SK-N-SH treated with all-trans-retinoic acid at 6 μM for 48 hours (cell line): ENCODE results near the gene HEATR1.
A peak's percentile ranks its signal among the peaks of the same experiment; 100 is the strongest.

Experiments
- ATAC-seq: fragments of 200-7000 bp; cut with Tn5 transposase; 3 replicates; pipeline ENCODE4 v1.9.1; 2020; ENCODE audit warnings: mild to moderate bottlenecking, moderate library complexity
- ARNTL ChIP-seq: fragments of 450-650 bp; formaldehyde crosslinking; IDR thresholded peaks from 2 replicates; pipeline ENCODE4 v1.5.0; 2020; ENCODE audit warnings: low read depth, mild to moderate bottlenecking, moderate library complexity, borderline replicate concordance
- BACH2 ChIP-seq: fragments of 250-450 bp; sonication (Bioruptor Pico); IDR thresholded peaks from 2 replicates; pipeline ENCODE4 v1.9.0; 2021; ENCODE audit warnings: mild to moderate bottlenecking, borderline replicate concordance
- CSDC2 ChIP-seq: fragments of 250-450 bp; sonication (Bioruptor Pico); IDR thresholded peaks from 2 replicates; pipeline ENCODE4 v1.5.0; 2020; ENCODE audit warnings: mild to moderate bottlenecking, moderate library complexity
- ESRRG ChIP-seq: fragments of 250-450 bp; sonication (Bioruptor Pico); IDR thresholded peaks from 2 replicates; pipeline ENCODE4 v1.6.1; 2021; ENCODE audit warnings: mild to moderate bottlenecking
- GLIS3 ChIP-seq: fragments of 250-450 bp; sonication (Bioruptor Pico); IDR thresholded peaks from 2 replicates; pipeline ENCODE4 v1.5.0; 2020; ENCODE audit warnings: mild to moderate bottlenecking, moderate library complexity
- ISL1 ChIP-seq: fragments of 250-450 bp; sonication (Bioruptor Pico); IDR thresholded peaks from 2 replicates; pipeline ENCODE4 v2.1.2; 2022; ENCODE audit warnings: mild to moderate bottlenecking, moderate library complexity
- OSR1 ChIP-seq: fragments of 250-450 bp; sonication (Bioruptor Pico); IDR thresholded peaks from 2 replicates; pipeline ENCODE4 v1.8.0; 2022; ENCODE audit warnings: moderate library complexity, mild to moderate bottlenecking, inconsistent platforms
- PATZ1 ChIP-seq: fragments of 250-450 bp; sonication (Bioruptor Pico); IDR thresholded peaks from 2 replicates; pipeline ENCODE4 v1.8.0; 2020; ENCODE audit warnings: mild to moderate bottlenecking, moderate library complexity, borderline replicate concordance
- PPARA ChIP-seq: fragments of 250-450 bp; sonication (Bioruptor Pico); IDR thresholded peaks from 2 replicates; pipeline ENCODE4 v1.5.0; 2020; ENCODE audit warnings: mild to moderate bottlenecking, borderline replicate concordance
- RARB ChIP-seq: fragments of 250-450 bp; sonication (Bioruptor Pico); IDR thresholded peaks from 2 replicates; pipeline ENCODE4 v1.8.0; 2021; ENCODE audit warnings: mild to moderate bottlenecking, moderate library complexity
- SNAI2 ChIP-seq: fragments of 250-450 bp; sonication (Bioruptor Pico); IDR thresholded peaks from 2 replicates; pipeline ENCODE4 v1.5.0; 2020; ENCODE audit warnings: mild to moderate bottlenecking, moderate library complexity
- TOX ChIP-seq: fragments of 250-450 bp; sonication (Bioruptor Pico); IDR thresholded peaks from 2 replicates; pipeline ENCODE4 v1.8.0; 2021; ENCODE audit warnings: mild to moderate bottlenecking, moderate library complexity, borderline replicate concordance
- TSHZ2 ChIP-seq: fragments of 250-450 bp; sonication (Bioruptor Pico); IDR thresholded peaks from 2 replicates; pipeline ENCODE4 v1.5.0; 2020; ENCODE audit warnings: mild to moderate bottlenecking, moderate library complexity
- ZC3H10 ChIP-seq: fragments of 250-450 bp; sonication (Bioruptor Pico); IDR thresholded peaks from 2 replicates; pipeline ENCODE4 v1.5.1; 2021; ENCODE audit warnings: mild to moderate bottlenecking, moderate library complexity
- ZFP3 ChIP-seq: fragments of 250-450 bp; sonication (Bioruptor Pico); IDR thresholded peaks from 2 replicates; pipeline ENCODE4 v1.5.0; 2020; ENCODE audit warnings: mild to moderate bottlenecking, moderate library complexity
- ZFP30 ChIP-seq: fragments of 450-650 bp; formaldehyde crosslinking; IDR thresholded peaks from 2 replicates; pipeline ENCODE4 v1.5.0; 2022; ENCODE audit warnings: mild to moderate bottlenecking, moderate library complexity
- ZNF565 ChIP-seq: fragments of 450-650 bp; formaldehyde crosslinking; conservative IDR thresholded peaks from 2 replicates; pipeline ENCODE4 v1.5.0; 2020; ENCODE audit warnings: low read depth, mild to moderate bottlenecking, moderate library complexity
- ZNF70 ChIP-seq: fragments of 450-650 bp; formaldehyde crosslinking; IDR thresholded peaks from 2 replicates; pipeline ENCODE4 v1.5.0; 2020; ENCODE audit warnings: mild to moderate bottlenecking, moderate library complexity
- ZNF8 ChIP-seq: fragments of 450-650 bp; formaldehyde crosslinking; IDR thresholded peaks from 2 replicates; pipeline ENCODE4 v1.5.0; 2020; ENCODE audit warnings: mild to moderate bottlenecking, moderate library complexity
- TF ChIP-seq, protein P1 (sequence below): fragments of 250-450 bp; sonication (Bioruptor Pico); IDR thresholded peaks from 2 replicates; pipeline ENCODE4 v1.5.1; 2020; ENCODE audit warnings: low read depth, mild to moderate bottlenecking, moderate library complexity
- TF ChIP-seq, protein P2 (sequence below): fragments of 250-450 bp; sonication (Bioruptor Pico); IDR thresholded peaks from 2 replicates; pipeline ENCODE4 v1.5.1; 2021; ENCODE audit warnings: mild to moderate bottlenecking, moderate library complexity
- TF ChIP-seq, protein P3 (sequence below): fragments of 250-450 bp; sonication (Bioruptor Pico); IDR thresholded peaks from 2 replicates; pipeline ENCODE4 v1.8.0; 2021; ENCODE audit warnings: low read depth, mild to moderate bottlenecking, moderate library complexity, borderline replicate concordance

Gene HEATR1

DNA sequence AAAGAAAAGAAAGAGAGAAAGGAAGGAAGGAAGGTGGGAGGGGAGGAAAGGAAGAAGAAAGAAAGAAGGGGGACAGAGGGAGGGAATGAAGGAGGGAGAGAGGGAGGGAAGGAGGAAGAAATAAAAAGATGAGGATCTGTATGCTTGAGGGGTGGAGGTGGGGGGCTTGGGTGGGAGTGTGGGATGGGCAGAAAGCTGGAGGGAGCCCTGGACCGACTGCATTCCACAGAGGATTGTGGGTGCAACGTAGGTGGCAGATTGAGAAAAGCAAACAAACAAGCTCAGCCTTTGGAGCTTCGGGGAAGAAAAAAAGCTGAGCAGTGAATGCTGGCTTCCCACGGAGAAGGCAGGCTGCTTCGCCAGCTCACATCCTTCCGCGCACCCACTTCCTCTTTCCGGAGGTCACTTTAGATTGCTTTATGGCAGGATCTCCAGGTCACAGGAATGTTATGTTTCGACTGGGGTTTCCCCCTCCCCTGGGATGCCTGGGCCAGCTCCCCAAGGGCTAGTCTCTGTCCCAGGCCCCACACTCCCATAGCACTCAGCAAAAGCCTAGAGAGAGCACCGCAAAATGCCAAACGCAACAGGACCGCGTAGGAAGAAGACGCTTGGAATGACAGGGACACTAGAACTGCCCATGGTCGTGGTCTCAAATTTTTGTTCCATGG lies 101.2 kb downstream of the HEATR1 start:
- TF ChIP-seq ARNTL (CRISPR knock-in tag) = no peak
- no peak for TF ChIP-seq TSHZ2 (CRISPR knock-in tag)
- TF ChIP-seq SNAI2 (CRISPR knock-in tag) = no peak
- TF ChIP-seq, protein P1, sequence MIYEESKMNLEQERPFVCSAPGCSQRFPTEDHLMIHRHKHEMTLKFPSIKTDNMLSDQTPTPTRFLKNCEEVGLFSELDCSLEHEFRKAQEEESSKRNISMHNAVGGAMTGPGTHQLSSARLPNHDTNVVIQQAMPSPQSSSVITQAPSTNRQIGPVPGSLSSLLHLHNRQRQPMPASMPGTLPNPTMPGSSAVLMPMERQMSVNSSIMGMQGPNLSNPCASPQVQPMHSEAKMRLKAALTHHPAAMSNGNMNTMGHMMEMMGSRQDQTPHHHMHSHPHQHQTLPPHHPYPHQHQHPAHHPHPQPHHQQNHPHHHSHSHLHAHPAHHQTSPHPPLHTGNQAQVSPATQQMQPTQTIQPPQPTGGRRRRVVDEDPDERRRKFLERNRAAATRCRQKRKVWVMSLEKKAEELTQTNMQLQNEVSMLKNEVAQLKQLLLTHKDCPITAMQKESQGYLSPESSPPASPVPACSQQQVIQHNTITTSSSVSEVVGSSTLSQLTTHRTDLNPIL (CRISPR knock-in tag) = no peak
- no peak for TF ChIP-seq PATZ1
- no peak for TF ChIP-seq OSR1 (CRISPR knock-in tag)
- no peak for TF ChIP-seq GLIS3 (CRISPR knock-in tag)
- no peak for TF ChIP-seq ZNF565 (CRISPR knock-in tag)
- TF ChIP-seq ZNF70 (CRISPR knock-in tag) = no peak
- TF ChIP-seq ISL1 (CRISPR knock-in tag) = no peak
- no peak for TF ChIP-seq TOX (CRISPR knock-in tag)
- no peak for TF ChIP-seq CSDC2
- no peak for TF ChIP-seq ZNF8
- no peak for TF ChIP-seq BACH2 (CRISPR knock-in tag)
- ATAC-seq = peak; percentile 33

DNA sequence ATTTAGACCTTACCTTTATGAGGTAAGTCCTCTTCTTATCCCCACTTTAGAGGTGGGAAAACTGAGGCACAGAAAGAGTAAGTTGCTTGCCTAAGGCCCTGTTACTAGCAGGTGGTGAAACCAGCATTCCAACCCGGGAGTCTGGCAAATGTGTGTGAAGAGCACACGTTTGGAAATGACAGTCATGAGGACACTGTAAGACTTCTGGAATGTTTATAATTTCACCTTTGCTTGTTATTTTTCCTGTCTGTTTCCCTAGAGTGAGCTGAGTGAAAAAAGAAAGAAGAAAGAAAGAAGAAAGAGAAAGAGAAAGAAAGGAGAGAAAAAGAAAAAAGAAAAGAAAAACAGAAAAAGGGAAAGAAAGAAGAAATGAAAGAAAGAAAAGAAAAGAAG lies 101.7 kb downstream of the HEATR1 start:
- peak; percentile 51 for ATAC-seq
- TF ChIP-seq ZNF565 (CRISPR knock-in tag) (no peak), ISL1 (CRISPR knock-in tag) (peak; percentile 62), PATZ1 (no peak), ZFP30 (CRISPR knock-in tag) (no peak), ESRRG (0 out of 2 replicates have a peak, but pooled peaks have one; percentile 26), CSDC2 (0 out of 2 replicates have a peak, but pooled peaks have one; percentile 44), GLIS3 (CRISPR knock-in tag) (no peak), RARB (CRISPR knock-in tag) (no peak), ARNTL (CRISPR knock-in tag) (no peak), ZNF70 (CRISPR knock-in tag) (no peak), TOX (CRISPR knock-in tag) (no peak), OSR1 (CRISPR knock-in tag) (0 out of 2 replicates have a peak, but pooled peaks have one; percentile 76), ZNF8 (no peak), ZFP3 (CRISPR knock-in tag) (no peak), ZC3H10 (CRISPR knock-in tag) (no peak), TSHZ2 (CRISPR knock-in tag) (no peak), PPARA (CRISPR knock-in tag) (no peak), SNAI2 (CRISPR knock-in tag) (peak; percentile 70; the same call in 1 of the 2 replicates), BACH2 (CRISPR knock-in tag) (no peak)
- TF ChIP-seq, protein P1 (CRISPR knock-in tag) = no peak; the same call in 1 of the 2 replicates
- TF ChIP-seq, protein P2, sequence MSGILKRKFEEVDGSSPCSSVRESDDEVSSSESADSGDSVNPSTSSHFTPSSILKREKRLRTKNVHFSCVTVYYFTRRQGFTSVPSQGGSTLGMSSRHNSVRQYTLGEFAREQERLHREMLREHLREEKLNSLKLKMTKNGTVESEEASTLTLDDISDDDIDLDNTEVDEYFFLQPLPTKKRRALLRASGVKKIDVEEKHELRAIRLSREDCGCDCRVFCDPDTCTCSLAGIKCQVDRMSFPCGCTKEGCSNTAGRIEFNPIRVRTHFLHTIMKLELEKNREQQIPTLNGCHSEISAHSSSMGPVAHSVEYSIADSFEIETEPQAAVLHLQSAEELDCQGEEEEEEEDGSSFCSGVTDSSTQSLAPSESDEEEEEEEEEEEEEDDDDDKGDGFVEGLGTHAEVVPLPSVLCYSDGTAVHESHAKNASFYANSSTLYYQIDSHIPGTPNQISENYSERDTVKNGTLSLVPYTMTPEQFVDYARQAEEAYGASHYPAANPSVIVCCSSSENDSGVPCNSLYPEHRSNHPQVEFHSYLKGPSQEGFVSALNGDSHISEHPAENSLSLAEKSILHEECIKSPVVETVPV (CRISPR knock-in tag) = no peak
- TF ChIP-seq, protein P3, sequence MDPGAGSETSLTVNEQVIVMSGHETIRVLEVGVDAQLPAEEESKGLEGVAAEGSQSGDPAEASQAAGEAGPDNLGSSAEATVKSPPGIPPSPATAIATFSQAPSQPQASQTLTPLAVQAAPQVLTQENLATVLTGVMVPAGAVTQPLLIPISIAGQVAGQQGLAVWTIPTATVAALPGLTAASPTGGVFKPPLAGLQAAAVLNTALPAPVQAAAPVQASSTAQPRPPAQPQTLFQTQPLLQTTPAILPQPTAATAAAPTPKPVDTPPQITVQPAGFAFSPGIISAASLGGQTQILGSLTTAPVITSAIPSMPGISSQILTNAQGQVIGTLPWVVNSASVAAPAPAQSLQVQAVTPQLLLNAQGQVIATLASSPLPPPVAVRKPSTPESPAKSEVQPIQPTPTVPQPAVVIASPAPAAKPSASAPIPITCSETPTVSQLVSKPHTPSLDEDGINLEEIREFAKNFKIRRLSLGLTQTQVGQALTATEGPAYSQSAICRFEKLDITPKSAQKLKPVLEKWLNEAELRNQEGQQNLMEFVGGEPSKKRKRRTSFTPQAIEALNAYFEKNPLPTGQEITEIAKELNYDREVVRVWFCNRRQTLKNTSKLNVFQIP (CRISPR knock-in tag) = no peak
